GM12865 (cell line): Measurements from ENCODE around the gene GALM.

ENCODE experiments used
- DNase-seq: peaks from one replicate; pipeline ENCODE4 v3.0.0; 2010; ENCODE audit warnings: low read depth
- H3K4me3 ChIP-seq: 2 replicates; pipeline ENCODE4 v1.5.1; 2011; ENCODE audit warnings: mild to moderate bottlenecking, low read depth, low read length, control low read depth
- TF ChIP-seq, protein P1 (sequence below): IDR thresholded peaks from 2 replicates; pipeline ENCODE4 v1.5.1; 2011; ENCODE audit warnings: low read length, control low read depth, low read depth, inconsistent platforms; ENCODE audit not compliant: insufficient read depth; ENCODE audit errors: missing control alignments

Gene GALM

DNA sequence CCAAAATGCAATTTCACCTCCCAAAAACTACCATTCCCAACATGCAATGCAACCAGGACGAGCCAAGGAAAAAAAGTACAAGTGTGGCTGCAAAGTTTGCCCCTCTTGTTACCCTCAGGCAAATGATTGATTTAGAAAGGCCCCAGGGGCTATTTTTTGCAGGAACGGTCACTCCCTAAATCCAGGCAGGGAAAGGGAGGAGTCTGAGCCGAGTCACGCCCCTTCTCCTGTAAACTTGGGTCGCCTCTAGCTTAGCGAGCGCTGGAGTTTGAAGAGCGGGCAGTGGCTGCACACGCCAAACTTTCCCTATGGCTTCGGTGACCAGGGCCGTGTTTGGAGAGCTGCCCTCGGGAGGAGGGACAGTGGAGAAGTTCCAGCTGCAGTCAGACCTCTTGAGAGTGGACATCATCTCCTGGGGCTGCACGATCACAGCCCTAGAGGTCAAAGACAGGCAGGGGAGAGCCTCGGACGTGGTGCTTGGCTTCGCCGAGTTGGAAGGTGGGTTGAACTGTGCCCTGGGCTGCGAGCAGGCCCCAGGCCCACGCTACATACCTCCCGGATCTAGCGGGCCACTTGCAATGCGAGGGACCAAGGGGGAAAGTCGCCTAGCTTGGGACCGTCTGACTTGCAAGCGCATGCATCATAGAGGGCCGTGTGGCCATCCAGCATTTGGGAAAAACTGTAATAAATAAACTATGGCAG, at the start of gene GALM:
TSS of gene GALM (plus strand) at position 261 of the 702 bp plus-strand sequence. CDS start at position 309, 48 bp downstream.
- peak within 1 kb of the TSS; percentile 64 for H3K4me3 ChIP-seq
- TF ChIP-seq, protein P1, sequence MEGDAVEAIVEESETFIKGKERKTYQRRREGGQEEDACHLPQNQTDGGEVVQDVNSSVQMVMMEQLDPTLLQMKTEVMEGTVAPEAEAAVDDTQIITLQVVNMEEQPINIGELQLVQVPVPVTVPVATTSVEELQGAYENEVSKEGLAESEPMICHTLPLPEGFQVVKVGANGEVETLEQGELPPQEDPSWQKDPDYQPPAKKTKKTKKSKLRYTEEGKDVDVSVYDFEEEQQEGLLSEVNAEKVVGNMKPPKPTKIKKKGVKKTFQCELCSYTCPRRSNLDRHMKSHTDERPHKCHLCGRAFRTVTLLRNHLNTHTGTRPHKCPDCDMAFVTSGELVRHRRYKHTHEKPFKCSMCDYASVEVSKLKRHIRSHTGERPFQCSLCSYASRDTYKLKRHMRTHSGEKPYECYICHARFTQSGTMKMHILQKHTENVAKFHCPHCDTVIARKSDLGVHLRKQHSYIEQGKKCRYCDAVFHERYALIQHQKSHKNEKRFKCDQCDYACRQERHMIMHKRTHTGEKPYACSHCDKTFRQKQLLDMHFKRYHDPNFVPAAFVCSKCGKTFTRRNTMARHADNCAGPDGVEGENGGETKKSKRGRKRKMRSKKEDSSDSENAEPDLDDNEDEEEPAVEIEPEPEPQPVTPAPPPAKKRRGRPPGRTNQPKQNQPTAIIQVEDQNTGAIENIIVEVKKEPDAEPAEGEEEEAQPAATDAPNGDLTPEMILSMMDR, result no peak

DNA sequence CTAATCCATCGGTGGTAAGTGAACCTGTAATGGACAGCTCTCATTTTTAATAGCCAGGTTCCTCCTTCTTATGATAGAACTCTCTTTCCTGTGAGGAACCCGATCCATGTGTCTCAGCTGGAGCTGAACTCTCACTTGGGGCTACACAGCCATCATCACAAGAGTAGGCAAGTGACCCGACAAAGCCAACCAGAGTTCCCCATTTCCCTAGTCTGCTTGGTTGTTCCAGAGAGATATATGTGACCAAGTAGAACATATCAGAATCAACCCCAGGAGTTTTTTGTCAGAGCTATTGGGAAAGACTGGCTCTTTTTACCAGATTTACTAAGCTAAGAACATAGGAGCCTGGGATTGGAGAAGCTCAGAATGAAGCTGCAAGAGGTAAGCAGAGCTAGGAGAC, 48.6 kb upstream of the GALM start:
- DNase-seq, result no peak
- no peak overlapping the region for H3K4me3 ChIP-seq
- TF ChIP-seq, protein P1, result no peak

More for the DNA sequence above, at the start of gene GALM:
- peak; percentile 72 for DNase-seq

DNA sequence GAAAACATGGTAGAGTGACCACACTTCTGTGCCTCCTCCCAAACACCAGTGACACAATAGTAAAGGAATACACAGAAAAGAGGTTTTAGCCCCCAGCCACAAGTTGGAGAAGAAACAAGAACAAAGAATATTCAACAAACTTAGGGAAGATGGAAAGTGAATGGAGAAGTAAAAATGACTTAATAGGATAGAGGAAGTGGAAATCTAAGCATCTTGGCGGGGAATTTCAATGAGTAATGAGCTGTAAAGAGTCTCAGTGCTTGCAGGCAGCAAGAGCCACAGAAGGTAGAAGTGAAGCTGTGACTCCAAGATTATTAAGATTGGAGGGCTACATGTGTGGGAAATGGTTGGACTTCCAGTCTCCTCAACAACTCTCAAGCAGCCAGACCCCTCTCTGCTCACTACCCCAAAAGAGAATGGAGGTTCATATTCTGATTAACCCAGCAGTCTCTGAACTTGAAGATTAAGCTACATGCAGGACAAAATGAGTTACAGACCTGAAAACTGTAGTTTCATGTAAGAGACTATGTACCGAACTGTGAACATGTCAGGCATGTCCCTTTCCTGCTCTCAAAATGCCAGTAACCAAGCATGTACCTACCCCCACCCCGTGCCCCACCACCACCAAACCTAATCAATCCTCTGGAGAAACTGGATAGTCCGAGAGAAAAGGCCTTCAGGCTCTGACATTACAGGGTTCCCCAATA, 46.3 kb upstream of the GALM start:
- DNase-seq, result peak; percentile 48
- no peak overlapping the region for H3K4me3 ChIP-seq
- TF ChIP-seq, protein P1, result no peak

DNA sequence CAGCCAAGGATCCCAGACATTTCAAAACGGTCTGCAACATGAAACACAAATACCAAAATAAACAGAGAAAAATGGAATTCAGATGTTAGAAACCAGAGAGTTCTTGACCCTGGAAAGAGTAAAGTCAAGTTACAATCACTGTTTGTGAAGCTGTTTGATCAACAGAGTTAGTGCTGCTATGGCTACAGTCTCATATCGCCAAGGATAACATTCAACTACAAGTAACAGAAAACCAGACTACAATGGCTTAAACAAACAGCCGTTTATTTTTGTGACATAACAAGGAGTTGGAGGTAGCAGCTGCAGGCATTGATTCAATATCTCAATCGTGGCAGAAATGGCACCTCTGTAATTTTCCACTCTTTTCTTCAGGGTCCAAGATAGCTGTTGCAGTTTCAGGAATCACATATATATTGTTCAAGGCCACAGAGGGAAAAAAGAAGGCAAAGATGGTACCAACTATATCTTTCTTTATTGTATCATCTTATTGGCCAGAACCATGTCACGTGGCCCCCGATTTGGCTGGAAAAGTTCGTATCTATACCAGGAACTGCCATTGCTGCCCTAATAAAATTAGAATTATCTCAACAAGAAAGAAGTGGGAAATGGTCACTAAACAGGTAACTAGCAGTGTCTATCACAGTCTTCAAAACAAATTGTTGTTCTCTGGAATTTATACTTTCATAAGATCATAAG, 45.5 kb upstream of the GALM start:
- no peak overlapping the region for H3K4me3 ChIP-seq
- DNase-seq, result no peak
- TF ChIP-seq, protein P1, result no peak

DNA sequence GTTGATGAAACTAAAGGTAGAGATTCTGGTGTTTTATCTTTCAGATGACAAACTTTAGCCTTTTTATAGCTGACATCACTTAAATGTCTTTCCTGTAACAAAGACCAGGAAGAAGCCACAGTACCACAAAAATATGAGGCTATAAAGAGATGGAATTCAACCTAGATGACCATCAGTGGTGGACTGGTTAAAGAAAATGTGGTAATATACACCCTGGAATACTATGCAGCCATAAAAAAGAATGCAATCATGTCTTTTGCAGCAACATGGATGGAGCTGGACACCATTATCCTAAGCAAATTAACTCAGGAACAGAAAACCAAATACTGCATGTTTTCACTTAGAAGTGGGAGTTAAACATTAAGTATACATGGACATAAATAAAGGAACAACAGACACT, 44.9 kb upstream of the GALM start:
- H3K4me3 ChIP-seq, result no peak overlapping the region
- TF ChIP-seq, protein P1, result no peak
- DNase-seq, result no peak

DNA sequence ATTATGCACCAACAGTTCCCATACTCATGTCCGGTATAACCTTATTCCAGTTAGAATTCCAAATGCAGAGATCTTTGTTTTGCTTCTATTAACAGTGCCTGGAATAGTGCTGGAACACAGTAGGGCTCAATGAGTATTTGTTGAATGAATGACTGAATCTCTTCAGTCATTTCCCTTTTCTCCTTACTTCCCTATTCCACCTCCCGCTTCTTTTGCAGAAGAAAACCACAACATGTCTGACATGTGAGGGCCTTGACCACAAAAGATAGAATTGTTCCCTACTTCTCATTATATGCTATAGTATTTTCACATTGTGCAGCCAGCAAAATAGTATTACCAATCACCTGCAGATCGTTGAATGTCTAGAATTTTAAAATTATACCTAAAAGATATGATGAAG, 43.7 kb upstream of the GALM start:
- TF ChIP-seq, protein P1, result no peak
- DNase-seq, result no peak
- no peak overlapping the region for H3K4me3 ChIP-seq
